Brain microvascular endothelial cell (primary cell): ENCODE data around the gene SLC7A6OS.

Source experiments
- DNase-seq: peaks from one replicate; pipeline ENCODE4 v3.0.0-alpha.2; 2020
- H3K27ac ChIP-seq: fragments of 250-450 bp; sonication (Bioruptor Pico); 2 replicates; pipeline ENCODE4 v1.5.1; 2020; ENCODE audit warnings: mild to moderate bottlenecking, moderate library complexity
- H3K27me3 ChIP-seq: fragments of 250-450 bp; sonication (Bioruptor Pico); replicated peaks from 2 replicates; pipeline ENCODE4 v1.5.1; 2020; ENCODE audit warnings: mild to moderate bottlenecking
- H3K36me3 ChIP-seq: fragments of 250-450 bp; sonication (Bioruptor Pico); replicated peaks from 2 replicates; pipeline ENCODE4 v1.5.1; 2020; ENCODE audit warnings: mild to moderate bottlenecking
- H3K4me3 ChIP-seq: 2 replicates; pipeline ENCODE4 v1.5.1; 2011; ENCODE audit warnings: low read depth, mild to moderate bottlenecking, control low read depth, low read length, moderate library complexity
- in situ Hi-C: cut with HindIII; loops from 2 replicates; pipeline ENCODE4 v1.10.0; 2017; ENCODE audit warnings: low sequenced_read_pairs, low pct_ligation_motif_present
- TF ChIP-seq, protein P1 (sequence below): IDR thresholded peaks from 2 replicates; pipeline ENCODE4 v1.5.1; 2011; ENCODE audit warnings: low read depth, mild to moderate bottlenecking, moderate library complexity, low read length, control low read depth, inconsistent platforms; ENCODE audit errors: missing control alignments

The SLC7A6OS gene

DNA sequence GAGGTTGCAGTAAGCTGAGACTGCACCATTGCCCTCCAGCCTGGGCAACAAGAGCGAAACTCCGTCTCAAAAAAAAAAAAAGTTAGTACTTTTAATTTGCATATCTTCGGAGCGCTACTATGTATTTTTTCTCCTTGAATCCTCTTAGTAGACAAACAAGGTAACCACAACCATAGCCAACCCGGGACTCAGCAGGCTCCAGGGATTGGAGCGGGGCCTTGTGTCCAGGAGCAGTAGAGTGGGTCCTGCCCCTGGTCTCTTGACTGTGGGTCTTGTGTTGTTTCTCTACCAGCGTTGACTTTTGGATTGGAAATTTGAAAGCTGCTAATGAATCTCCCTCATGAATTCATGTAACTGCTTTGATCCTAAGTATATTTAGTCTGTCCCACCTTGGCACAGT lies 32.4 kb upstream of the SLC7A6OS start:
- in situ Hi-C loops, result no loop called here
- peaks cover 37% of the 10 kb centered on the region for H3K36me3 ChIP-seq
- H3K27ac ChIP-seq, result no peak overlapping the region
- H3K27me3 ChIP-seq, result no peaks in the 10 kb centered on the region
- TF ChIP-seq, protein P1, sequence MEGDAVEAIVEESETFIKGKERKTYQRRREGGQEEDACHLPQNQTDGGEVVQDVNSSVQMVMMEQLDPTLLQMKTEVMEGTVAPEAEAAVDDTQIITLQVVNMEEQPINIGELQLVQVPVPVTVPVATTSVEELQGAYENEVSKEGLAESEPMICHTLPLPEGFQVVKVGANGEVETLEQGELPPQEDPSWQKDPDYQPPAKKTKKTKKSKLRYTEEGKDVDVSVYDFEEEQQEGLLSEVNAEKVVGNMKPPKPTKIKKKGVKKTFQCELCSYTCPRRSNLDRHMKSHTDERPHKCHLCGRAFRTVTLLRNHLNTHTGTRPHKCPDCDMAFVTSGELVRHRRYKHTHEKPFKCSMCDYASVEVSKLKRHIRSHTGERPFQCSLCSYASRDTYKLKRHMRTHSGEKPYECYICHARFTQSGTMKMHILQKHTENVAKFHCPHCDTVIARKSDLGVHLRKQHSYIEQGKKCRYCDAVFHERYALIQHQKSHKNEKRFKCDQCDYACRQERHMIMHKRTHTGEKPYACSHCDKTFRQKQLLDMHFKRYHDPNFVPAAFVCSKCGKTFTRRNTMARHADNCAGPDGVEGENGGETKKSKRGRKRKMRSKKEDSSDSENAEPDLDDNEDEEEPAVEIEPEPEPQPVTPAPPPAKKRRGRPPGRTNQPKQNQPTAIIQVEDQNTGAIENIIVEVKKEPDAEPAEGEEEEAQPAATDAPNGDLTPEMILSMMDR, result no peak
- no peak for DNase-seq
- H3K4me3 ChIP-seq, result no peak overlapping the region

DNA sequence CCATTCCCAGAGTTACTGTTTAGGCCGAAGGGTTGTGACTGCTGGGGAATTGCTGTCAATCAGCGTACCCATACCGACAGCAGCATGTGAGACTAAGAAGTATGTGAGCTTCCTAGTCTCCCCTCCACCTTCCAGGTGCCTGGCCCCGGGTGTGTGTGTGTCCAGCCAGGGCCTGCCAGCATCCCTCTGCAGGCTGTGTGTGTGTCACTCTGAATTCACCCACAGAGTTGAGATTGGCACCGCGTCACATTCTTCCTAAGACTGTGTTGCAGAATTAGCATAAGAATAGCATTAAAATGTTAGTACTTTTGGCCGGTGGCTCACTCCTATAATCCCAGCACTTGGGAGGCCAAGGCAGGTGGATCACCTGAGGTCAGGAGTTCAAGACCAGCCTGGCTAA lies 31.9 kb upstream of the SLC7A6OS start:
- TF ChIP-seq, protein P1, result no peak
- H3K4me3 ChIP-seq, result no peak overlapping the region
- peaks cover 37% of the 10 kb centered on the region for H3K36me3 ChIP-seq
- no peak overlapping the region for H3K27ac ChIP-seq
- DNase-seq, result no peak
- in situ Hi-C loops, result no loop called here
- no peaks in the 10 kb centered on the region for H3K27me3 ChIP-seq

DNA sequence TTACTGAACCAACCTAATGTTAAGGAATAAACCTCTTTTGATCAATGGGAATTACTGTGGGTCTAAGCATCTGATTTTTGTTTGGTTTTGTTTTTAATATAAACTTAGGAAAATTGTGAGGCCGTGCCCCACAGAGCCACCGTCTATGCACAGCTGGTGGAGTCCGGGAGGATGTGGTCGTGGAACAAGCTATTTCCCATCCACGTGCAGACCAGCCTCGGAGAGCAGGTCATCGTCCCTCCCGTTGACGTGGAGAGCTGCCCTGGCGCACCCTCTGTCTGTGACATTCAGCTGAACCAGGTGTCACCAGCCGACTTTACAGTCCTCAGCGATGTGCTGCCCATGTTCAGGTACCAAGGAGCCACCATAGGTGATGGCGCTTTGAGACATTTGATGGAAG lies 28.5 kb upstream of the SLC7A6OS start:
- DNase-seq, result no peak
- Histone ChIP-seq H3K36me3 (peaks cover 32% of the 10 kb centered on the region), H3K27me3 (no peaks in the 10 kb centered on the region), H3K27ac (no peak overlapping the region), H3K4me3 (no peak overlapping the region)
- in situ Hi-C loops, result no loop called here
- TF ChIP-seq, protein P1, result no peak

DNA sequence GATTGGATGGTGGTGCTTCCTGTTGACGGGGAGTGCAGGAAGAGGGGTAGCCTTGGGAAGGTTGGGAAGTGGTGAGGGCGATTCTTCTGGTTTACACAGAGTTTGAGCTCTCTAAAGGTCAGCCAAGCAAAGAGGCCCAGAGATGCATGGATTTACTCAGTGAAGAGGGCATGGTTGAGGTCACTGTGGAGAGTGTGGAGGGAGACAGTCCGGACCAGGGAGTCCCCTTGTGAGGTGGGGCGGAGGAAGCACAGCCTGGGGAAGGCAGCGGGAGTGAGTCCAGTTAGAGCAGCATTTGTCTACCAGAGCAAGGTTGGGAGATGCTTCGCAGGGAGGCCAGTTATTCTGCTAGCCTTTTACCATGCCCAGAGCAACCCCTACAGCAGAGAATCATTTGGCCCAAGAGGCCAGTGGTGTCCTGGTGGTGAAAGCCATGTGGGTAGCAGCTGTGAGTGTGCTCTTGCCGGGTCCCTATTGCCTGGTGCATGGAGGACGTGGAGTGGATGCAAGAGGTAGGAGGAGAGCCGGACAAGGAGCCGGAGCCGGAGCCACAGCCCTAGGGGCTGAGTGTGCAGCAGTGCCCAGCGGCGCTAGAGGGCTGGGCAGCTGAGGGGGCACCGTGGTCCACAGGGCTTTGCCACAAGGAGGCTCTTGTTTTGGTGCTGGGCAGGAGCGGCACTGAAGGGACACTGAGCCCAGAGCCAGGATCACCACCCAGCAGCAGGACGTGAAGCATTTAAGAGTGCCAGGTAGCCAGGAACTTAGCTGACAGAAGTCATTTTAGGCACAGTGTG lies 27.8 kb upstream of the SLC7A6OS start:
- in situ Hi-C loops, result no loop called here
- Histone ChIP-seq H3K4me3 (no peak overlapping the region), H3K27me3 (no peaks in the 10 kb centered on the region), H3K36me3 (peaks cover 30% of the 10 kb centered on the region), H3K27ac (no peak overlapping the region)
- TF ChIP-seq, protein P1, result no peak
- no peak for DNase-seq

DNA sequence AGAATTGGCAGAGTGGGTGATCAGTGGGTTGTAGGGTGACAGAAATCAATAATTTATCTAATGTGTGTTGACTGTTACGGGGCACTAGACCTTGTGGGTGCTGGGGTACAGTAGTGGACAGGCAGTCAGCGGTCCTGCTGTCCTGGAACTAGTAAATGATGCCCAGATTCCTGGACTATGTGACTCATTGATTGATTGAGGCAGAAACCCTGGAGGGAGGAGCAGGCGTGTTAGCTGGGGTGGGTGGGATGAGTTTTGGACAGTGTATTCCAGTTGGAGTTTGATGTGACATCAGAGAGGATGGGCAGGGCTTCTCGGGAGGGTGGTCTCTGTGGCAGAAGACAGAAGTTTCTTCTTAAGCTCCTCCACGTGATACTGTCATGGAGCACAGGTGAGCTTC lies 24.4 kb upstream of the SLC7A6OS start:
- H3K27ac ChIP-seq, result no peak overlapping the region
- H3K27me3 ChIP-seq, result no peaks in the 10 kb centered on the region
- TF ChIP-seq, protein P1, result no peak
- in situ Hi-C loops, result no loop called here
- no peak for DNase-seq
- H3K4me3 ChIP-seq, result no peak overlapping the region
- H3K36me3 ChIP-seq, result peaks cover 19% of the 10 kb centered on the region
